IPS DF 4.7 (cell line): ENCODE results near the gene GLIPR1L2.
"Not testable (repeated sequence)": the region's sequence is repeated elsewhere in the genome, so short reads cannot be mapped to it uniquely, and the experiment has no call there.

Experiments used
- DNase-seq: peaks from one replicate; pipeline ENCODE4 v3.0.0-alpha.2; 2013; ENCODE audit warnings: low spot score; ENCODE audit errors: extremely low read depth

The GLIPR1L2 gene

DNA sequence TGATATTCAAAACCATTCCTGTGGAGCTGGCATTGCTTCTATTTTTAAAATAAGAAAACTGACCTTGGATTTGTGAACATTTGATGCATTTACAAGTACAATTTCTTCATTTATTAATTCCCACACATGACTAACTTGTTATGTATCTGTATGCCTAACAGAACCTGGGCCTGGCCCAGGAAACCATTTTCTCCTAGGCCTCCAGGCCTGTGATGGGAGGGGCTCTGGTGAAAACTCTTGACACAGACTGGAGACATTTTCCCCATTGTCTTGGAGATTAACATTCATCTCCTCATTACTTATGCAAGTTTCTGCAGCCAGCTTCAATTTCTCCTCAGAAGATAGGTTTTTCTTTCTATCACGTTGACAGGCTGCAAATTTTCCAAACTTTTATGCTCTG, 42.0 kb downstream of the GLIPR1L2 start:
- DNase-seq: no peak

DNA sequence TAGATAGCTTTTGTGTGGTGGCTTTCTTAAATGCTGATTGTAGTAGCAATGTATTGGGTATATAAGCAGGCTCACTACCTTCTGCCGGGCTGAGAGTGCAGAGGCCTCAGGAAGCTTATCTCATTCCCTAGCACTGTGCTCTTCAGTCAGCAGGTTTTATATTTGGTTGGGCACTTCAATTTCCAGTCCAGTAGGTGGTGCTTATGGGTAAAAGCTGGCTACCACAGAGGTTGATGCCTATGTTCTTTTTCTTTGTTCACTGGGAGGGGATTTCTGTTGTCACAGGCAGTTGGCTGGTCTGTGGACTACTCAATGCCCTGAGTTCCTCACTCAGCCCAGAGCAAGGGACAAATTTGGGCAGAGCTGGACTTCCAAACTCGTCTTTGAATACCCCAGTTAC, 46.7 kb downstream of the GLIPR1L2 start:
- no peak for DNase-seq

DNA sequence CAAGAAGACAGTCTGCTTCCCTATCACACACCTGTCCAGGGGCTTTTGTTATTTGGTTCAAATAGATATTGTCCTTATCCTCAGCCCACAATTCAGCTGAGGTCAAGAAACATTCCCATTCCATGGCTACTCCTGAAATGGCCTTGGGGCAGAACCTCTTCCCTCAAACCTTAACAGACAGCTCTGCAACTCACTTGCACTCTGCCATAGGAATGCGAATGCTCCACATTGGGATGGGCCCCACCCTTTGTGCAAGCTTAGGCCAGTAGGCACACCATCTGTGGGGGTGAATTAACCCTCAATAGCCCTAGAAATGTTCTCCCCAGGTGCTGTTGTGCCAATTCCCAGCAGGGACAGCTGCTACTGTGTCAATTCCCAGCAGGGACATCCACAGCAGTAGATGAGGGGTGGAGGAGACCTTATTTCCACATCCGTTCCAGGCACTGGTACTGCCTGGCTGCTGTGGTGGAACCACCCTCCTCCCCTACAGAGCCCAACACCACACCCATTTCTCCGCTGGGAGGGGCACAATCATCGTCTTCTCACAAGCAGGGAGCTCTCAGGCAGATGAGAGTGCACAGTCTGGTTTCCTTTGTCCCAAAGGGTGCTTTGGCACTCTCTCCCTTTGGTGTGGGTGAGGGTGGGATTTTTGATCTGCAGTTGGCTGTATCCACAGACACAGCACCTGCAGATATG, 47.3 kb downstream of the GLIPR1L2 start:
- DNase-seq: no peak

DNA sequence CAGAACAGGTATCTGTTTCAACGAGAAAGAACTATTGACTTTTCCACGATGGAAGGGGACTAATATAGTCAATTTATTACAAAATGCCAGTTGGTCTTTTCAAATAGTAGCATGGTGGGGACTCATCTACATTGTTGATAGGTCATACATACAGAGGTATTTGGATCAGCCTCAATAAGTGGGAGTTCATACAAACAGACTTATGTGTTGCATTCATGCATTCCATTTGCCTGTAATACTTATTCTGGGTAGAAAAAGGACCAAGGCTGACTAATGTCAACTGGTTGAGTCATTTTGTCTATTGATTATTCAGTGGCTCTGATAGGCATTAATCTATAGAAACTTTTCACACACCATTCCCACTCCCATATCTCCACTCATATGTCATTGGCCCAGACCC, 48.2 kb downstream of the GLIPR1L2 start:
- no peak for DNase-seq

DNA sequence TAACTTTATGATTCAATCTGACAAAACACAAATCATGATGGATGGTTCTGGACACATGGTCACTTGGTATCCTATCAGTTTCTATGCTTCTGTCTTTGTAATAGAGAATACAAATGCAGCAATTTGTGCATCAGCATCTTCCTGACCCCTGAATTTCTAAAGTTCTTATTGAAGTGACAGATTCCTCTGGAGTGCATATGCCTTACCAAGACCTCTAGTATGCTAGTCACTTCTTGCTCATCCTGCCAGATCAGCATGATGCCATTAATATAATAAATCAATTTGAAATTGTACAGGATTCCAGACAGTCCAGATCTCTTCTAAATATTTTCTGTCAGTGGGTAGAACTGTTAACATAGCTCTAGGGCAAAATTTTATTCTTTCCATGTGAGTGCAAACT, 49.0 kb downstream of the GLIPR1L2 start:
- DNase-seq: no peak

DNA sequence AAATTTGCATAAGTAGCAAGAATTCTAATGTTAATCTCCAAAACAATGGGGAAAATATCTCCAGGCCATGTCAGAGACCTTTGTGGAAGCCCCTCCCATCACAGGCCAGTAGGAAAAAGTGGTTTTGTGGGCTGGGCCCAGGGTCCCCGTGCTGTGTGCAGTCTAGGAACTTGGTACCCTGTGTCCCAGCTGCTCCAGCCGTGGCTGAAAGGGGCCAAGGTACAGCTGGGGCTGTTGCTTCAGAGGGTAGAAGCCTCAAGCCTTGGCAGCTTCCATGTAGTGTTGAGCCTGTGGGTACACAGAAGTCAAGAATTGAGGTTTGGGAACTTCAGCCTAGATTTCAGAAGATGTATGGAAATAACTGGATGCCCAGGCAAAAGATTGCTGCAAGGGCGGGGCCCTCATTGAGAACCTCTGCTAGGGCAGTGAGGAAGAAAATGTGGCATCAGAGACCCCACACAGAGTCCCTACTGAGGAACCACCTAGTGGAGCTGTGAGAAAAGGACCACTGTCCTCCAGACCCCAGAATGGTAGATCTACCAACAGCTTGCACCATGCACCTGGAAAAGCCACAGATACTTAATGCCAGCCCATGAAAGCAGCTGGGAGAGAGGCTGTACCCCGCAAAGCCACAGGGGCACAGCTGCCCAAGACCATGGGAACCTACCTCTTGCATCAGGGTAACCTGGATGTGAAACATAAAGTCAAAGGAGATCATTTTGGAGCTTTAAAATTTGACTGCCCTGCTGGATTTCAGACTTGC, 51.0 kb downstream of the GLIPR1L2 start:
- DNase-seq: not testable (repeated sequence)

DNA sequence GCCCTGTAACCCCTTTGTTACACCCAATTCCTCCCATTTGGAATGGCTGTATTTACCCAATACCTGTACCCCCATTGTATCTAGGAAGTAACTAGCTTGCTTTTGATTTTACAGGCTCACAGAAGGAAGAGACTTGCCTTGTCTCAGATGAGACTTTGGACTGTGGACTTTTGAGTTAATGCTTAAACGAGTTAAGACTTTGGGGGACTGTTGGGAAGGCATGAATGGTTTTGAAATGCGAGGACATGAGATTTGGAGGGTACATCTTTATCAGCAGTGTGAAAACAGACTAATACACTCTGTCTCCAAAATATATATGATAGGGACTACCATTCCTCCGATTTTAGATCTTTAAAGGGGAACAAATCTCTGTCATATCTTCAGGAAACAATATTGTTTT, 51.6 kb downstream of the GLIPR1L2 start:
- DNase-seq: not testable (repeated sequence)

DNA sequence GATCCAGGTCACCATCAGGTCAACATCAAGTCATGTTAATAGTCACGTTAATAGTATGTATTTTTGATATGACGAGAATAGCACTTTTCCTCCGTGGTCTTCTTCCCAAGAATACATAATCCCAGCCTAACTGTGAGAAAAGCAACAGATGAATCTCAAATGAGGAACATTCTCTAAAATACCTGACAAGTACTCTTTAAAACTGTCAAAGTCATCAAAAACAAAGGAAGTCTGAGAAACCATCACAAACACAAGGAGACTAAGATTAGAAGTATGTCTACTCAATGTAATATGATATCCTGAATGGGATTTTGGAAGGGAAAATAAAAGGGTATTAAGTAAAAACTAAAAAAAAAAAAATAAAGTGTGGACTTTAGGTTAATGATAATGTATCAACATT, 52.8 kb downstream of the GLIPR1L2 start:
- DNase-seq: no peak

DNA sequence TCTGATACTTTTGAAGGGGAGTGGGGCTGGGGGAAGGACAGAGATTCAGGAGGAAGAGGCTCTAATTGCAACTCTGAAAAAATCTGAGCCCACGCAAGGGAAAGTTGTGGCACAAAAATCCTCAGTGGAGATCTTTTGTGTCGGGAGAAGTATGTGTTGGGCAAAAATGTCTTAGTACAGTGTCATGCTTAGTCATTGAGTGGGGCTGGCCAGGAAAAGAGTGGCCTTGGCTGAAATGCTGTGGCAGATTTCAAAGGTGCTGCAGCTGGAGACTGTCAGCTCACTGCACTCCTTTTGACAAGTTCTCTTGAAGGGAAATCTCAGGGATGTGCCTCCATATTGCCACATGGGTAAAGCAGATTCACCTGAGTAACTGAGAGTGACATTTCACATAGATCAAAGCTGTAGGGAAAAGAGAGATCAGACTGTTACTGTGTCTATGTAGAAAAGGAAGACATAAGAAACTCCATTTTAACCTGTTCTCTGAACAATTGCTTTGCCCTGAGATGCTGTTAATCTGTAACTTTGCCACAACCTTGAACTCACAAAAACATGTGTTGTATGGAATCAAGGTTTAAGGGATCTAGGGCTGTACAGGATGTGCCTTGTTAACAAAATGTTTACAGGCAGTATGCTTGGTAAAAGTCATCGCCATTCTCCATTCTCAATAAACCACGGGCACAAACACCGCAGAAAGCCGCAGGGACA, 53.7 kb downstream of the GLIPR1L2 start:
- DNase-seq: no peak

DNA sequence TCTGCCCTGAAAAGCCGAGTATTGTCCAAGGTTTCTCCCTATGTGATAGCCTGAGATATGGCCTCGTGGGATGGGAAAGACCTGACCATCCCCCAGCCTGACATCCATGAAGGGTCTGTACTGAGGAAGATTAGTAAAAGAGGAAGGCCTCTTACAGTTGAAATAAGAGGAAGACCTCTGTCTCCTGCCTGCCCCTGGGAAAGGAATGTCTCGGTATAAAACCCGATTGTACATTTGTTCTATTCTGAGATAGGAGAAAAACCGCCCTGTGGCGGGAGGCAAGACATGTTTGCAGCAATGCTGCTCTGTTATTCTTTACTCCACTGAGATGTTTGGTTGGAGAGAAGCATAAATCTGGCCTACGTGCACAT, 54.2 kb downstream of the GLIPR1L2 start:
- not testable (repeated sequence) for DNase-seq

DNA sequence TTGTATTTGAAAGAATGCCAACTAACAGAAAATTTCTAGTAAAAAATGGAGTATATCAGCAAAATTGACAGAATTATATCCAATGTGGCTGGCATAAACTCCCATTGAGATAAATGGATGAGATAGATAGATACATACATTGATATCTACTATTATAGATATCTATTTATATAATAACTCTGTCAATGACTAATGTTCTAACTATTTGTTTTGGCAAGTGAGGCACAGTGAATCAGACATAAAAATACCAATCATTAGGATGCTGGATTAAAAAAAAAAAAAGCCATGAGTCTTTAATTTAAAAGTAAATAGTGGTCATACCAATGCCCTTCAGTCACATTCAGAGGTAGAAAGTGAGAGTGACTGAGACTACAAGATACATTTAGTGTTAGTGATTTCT, 56.0 kb downstream of the GLIPR1L2 start:
- DNase-seq: no peak

DNA sequence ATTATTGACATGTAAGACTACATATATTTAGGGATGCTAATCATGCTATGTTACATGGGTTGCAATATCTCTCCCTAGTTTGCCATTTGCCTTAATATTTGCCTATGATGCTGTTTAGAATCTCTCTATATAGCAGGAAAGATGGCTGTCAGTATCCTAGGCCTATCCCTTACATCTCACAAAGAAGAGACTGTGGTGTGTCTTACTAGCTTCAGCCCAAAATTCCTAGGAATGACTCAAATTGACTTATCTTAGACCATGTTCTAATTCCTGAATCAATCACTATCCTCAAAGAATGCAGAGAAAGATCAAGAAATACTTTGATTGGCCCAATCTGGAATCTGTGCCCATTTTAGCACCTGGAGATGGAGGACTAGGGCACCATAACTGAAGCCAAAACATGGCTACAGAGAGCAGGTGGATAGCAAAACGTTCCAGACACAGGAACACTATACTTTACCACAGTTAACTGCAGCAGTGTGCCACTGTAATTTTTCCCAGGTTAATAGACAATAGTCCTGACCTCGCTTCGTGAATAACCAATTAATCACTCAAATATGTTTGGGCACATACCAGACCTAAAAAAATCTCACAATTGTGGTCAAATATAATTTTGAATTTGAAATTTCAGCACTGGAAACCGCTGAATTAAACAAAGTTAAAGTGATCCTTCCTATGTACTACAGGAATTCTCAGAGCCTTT, 57.0 kb downstream of the GLIPR1L2 start:
- DNase-seq: no peak

DNA sequence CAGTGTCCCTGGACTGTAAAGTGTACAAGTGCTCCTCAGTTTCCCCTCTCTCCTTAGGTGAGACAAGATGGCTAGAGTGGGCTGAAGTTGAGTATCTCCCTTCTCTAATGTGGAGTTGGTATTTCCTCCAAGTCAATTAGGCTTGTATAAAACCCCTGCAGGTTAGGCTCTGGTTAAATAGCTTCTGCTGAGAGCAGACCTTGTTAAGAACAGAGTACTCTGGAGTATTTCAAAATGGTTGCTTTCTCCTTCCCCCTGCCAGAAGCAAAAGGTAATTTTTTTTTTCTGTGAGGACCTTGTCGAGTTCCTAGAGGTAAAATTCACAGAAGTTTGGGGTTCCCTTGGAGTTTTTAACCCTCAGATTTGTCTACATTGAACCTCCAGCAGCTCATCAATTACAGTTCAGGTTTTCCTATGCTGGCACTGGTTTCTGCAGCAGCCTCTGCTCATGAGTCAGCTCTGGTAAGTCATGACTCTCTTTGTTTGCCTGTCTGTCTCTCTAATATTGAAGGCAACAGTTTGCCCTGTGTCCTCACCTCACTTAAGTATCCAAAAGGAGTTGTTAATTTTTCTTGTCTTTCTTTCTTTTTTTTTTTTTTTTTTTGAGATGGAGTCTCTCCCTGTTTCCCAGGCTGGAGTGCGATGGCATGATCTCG, 61.9 kb downstream of the GLIPR1L2 start:
- DNase-seq: no peak

DNA sequence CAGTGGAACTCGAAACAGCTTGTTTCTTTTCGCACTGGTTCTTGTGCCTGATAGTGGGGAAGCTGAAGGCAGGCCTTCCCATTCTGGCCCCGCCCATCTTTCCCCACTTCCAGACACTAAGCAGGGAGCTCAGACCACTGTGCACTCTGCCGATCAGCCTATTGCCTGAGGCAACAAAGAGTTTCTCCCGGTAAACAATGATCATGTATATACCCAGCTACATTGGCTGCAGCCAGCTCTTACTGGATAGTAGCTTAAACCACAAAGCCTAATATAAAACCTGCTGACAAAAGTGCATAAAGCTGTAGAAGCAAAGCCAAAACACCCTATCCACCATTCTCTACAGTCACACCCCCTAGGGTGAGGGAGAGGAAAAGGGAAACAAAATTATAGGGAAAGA, 65.0 kb downstream of the GLIPR1L2 start:
- no peak for DNase-seq

DNA sequence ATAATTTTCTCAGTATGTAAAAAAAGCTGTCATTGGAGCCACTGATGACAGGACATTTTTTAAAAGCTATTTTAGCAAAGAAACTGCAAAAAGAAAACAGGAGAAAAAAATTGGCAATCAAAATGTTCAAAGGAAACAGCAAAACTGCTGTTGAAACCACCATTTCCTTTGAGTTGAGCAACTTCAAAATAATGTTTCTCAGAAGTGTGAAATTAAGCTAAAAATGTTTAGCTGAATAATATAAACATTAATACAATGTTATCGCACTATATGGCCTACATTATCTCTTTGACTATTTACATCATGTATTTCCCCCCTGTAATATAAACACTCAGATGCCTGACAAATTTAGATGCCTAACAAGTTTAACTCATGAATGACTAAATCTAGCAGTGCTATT, 66.3 kb downstream of the GLIPR1L2 start:
- DNase-seq: no peak

DNA sequence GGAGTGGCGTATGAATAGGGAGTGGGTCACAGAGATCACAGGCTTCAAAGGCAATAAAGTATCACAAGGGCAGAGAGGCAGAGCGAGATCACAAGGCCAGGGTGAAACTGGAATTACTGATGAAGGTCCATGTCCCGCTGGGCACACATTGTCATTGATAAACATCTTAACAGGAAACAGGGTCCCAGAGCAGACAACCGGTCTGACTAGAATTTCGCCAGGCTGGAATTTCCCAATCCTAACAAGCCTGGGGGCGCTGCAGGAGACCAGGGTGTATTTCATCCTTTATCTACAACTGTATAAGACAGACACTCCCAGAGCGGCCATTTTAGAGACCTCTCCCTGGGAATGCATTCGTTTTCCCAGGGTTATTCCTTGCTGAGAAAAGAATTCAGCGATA, 67.0 kb downstream of the GLIPR1L2 start:
- not testable (repeated sequence) for DNase-seq

DNA sequence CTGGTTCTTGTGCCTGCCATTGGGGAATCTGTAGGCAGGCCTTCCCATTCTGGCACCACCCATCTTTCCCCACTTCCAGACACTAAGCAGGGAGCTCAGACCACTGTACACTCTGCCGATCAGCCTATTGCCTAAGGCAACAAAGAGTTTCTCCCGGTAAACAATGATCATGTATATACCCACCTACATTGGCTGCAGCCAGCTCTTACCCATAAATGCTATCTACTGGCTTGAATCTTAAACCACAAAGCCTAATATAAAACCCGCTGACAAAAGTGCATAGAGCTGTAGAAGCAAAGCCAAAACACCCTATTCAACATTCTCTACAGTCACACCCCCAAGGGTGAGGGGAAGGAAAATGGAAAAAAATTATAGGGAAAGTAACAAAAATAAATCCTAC, 68.9 kb downstream of the GLIPR1L2 start:
- no peak for DNase-seq

DNA sequence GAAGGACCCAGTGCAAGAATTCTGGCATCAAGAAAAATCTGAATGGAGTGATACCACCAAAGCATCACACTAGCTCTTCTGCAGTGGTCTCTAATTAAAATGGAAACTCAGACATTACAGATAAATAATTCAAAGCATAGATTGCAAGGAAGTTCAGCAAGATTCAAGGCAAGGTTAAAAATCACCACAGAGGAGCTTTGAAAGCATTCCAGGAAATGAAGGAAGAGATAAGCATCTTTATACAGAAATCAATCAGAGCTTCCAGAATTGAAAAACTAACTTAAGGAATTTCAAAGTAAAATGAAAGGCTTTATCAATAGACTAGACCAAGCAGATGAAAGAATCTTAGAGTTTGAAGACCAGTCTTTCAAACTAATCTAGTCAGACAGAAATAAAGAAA, 69.3 kb downstream of the GLIPR1L2 start:
- no peak for DNase-seq

DNA sequence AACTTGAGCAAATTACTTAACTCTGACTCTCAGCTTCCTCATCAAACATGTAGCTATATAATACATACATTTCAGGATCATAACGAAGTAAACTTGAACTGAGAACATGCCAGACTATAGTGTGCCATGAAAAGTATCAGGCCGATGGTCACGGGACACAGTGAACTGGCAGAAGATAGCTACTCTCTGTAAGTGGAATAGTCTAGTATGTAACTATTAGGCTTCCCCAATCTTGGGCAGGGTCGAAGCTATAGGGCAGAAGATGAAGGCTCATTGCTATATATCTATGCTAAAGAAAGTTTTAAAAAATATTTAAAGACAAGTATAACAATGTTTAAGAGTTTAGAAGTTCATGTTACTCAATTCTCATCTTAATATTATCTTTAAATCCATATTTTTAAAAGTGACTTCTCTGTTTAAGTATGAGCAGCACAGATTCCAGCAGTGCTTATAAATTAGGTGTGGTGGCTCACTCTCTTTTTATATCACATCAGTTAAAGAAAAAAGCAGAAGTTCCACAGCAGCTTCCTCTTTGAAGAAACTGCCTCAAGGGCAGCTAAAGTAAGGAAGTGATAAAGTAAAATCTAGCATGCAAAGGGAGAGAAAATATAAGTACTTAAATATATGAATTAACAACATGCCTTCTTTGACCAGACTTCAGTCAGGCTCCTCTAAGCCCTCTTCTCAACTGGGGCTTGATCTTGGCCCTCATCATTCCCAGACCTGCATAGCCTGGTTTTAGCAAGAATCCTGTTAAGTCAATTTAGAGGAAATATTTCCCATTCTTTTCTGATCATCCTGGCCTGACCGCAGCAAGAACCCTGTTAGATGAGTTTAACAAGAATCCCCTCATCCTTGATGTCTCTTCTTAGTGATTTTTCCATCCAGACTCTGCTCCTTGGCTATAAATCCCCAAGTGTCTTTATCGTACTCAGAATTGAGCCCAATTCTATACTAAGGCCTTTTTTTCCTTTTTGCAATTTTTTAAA, 81.3 kb downstream of the GLIPR1L2 start:
- DNase-seq: no peak

DNA sequence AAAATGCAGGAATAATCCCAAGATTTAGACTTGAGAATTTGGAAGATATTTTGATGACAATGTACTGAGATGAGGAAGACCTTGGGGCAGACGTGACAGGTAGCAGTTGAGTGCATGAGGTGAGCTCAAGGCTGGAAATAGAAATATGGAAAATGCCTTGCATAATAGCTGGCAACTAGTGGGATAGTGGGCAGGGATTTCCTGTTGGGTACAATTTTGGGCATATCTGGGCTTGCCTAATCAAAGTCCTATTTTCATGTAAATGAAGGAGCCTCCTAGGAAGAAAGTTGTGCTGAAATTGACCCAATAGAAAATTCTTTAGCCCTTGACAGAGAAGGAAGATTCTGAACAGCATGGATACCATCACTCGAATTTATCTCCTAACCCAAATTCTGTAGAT, 83.2 kb downstream of the GLIPR1L2 start:
- DNase-seq: no peak
